Heart left ventricle (tissue), 16 donors: Measurements from ENCODE around the gene KPNA4. TPM values are rescaled to one million over a fixed set of nuclear protein-coding genes. Genes with fewer than 3 reads are reported as not detected.

Experiments used
- ATAC-seq, 4 donors: fragments of 200-7000 bp; cut with Tn5 transposase; one replicate each; pipeline ENCODE4 v1.9.1; 2020 to 2022; ENCODE audit warnings: moderate library complexity in 4 of 4, mild to moderate bottlenecking in 3 of 4, moderate number of reproducible peaks in 1 of 4
- DNase-seq, 5 donors: peaks; one replicate each; pipeline ENCODE4 v3.0.0-alpha.2; 2020
- H3K27ac ChIP-seq, 12 donors: fragments of 200-600 bp; sonication (generic) in 4 of 12; one replicate each; pipeline versions ENCODE4 v1.5.0 to v1.8.0; 2016 to 2022; ENCODE audit warnings: mild to moderate bottlenecking in 2 of 12
- H3K27me3 ChIP-seq, 9 donors: fragments of 200-600 bp; sonication (generic) in 2 of 9; one replicate each; pipeline versions ENCODE4 v1.5.1 to v1.8.0; 2016 to 2022; ENCODE audit warnings: mild to moderate bottlenecking in 3 of 9
- H3K36me3 ChIP-seq, 9 donors: fragments of 200-600 bp; sonication (generic) in 2 of 9; one replicate each; pipeline versions ENCODE4 v1.5.0 to v1.8.0; 2018 to 2022; ENCODE audit warnings: mild to moderate bottlenecking in 2 of 9
- H3K4me1 ChIP-seq, 12 donors: fragments of 200-600 bp; sonication (generic) in 4 of 12; one replicate each; pipeline versions ENCODE4 v1.5.0 to v1.8.0; 2016 to 2022; ENCODE audit warnings: mild to moderate bottlenecking in 3 of 12
- H3K4me3 ChIP-seq, 12 donors: fragments of 200-600 bp; sonication (generic) in 4 of 12; one replicate each; pipeline versions ENCODE4 v1.5.0 to v1.8.0; 2017 to 2022; ENCODE audit warnings: mild to moderate bottlenecking in 9 of 12, moderate library complexity in 4 of 12
- H3K9me3 ChIP-seq, 12 donors: fragments of 200-600 bp; sonication (generic) in 4 of 12; one replicate each; pipeline versions ENCODE4 v1.5.0 to v1.8.0; 2016 to 2022; ENCODE audit warnings: mild to moderate bottlenecking in 1 of 12
- POLR2A ChIP-seq, 2 donors: fragments of 450-650 bp; IDR thresholded peaks; one replicate each; pipeline ENCODE4 v1.6.1; 2017; ENCODE audit warnings: antibody characterized with exemption in 2 of 2, mild to moderate bottlenecking in 2 of 2, moderate library complexity in 2 of 2
- WGBS, 4 donors: extraction: QIAGEN DNeasy Blood & Tissue Kit in 2 of 4; methylation state at CpG; one replicate each; pipeline versions ENCODE4 v1.1.5 to v1.1.7; 2013 to 2018; 5-methylcytosine and 5-hydroxymethylcytosine counted together
- intact Hi-C, 10 donors: fragments of 100-400 bp; cut with DNase I; formaldehyde crosslinking; loops; one replicate each; pipeline versions ENCODE4 v1.11.1 to v1.14.2; 2022
- polyA plus RNA-seq, 2 donors: library from polyadenylated mRNA; stranded (reverse); fragments of 200-250 nt; gene quantifications; one replicate each; pipeline ENCODE4 v1.2.3, GENCODE V29; 2013
- total RNA-seq, 9 donors: library from RNA; depleted of rRNA in 2 of 9; stranded (reverse); fragments of >200 nt in 2 of 9; fragmentation: NEBNext Ultra II Directional in 3 of 9; extraction: Animal tissue kit (Norgen Biotek cat#: 25700) in 3 of 9; gene quantifications; one replicate each; pipeline versions ENCODE4 v1.1.0 to v1.2.4, GENCODE V29; 2016 to 2023
- TF ChIP-seq, protein P1 (sequence below), 12 donors: fragments of 200-600 bp; sonication (generic) in 4 of 12; IDR thresholded peaks; one replicate each; pipeline versions ENCODE4 v1.5.0 to v1.8.0; 2018 to 2022; ENCODE audit warnings: antibody characterized with exemption in 12 of 12, mild to moderate bottlenecking in 5 of 12
- donor health status: ischemic (EF 13 %, LVEDD 7.1; RV severe dilation, severe dysfunction).
- donor health status: healthy with polysubstance abuse.
- donor health status: DM: no; HTN: yes; CAD: no.
- donor health status: DM: no; HTN: no; CAD: no.
- donor health status: ischemic (EF 25% LVEDD 6.9; RV normal size, moderate dysfunction).
- donor health status: ischemic (EF 25% LVEDD 5.7; RV mildly dilated, moderate dysfunction).
- donor health status: healthy.
- donor health status: DM: yes; HTN: yes; CAD: no.
- donor health status: ischemic (EF 35%, LVEDD 5.7; RV mildly dilated, moderate dysfunction).
- donor health status: nonischemic (EF 11% LVEDD 7.7; RV severe dilation, severe dysfunction).
- donor health status: DM: yes; HTN: yes; CAD: no.
- donor health status: PGD.
- donor health status: ischemic (EF 29% LVEDD 5.4; RV normal size, mild dysfunction).
- donor health status: nonischemic (EF 23%, LVEDD 6.1; RV moderate dilation, normal function).

KPNA4 gene
- total and polyA plus RNA-seq, 11 donors = 29.1 to 198 (median 128) TPM

DNA sequence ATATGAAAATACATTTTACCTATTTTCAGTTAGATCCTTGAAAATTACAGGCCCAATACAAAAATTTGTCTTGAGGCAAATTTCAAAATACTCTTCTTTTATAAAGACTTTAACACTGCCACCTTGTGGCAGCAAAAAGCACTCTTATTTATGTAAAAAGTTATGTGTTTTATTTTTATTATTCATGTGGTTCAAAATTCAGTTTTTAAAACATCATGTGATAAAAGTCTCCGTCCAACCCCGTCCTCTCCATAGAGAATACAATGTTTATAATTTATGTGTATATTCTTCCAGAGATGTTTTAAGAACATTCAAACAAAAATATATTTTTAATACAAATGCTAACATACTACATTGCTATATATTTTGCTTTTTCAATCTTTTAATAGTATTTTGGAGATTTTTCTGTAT, 78.9 kb downstream of the KPNA4 start:
- TF ChIP-seq, protein P1, sequence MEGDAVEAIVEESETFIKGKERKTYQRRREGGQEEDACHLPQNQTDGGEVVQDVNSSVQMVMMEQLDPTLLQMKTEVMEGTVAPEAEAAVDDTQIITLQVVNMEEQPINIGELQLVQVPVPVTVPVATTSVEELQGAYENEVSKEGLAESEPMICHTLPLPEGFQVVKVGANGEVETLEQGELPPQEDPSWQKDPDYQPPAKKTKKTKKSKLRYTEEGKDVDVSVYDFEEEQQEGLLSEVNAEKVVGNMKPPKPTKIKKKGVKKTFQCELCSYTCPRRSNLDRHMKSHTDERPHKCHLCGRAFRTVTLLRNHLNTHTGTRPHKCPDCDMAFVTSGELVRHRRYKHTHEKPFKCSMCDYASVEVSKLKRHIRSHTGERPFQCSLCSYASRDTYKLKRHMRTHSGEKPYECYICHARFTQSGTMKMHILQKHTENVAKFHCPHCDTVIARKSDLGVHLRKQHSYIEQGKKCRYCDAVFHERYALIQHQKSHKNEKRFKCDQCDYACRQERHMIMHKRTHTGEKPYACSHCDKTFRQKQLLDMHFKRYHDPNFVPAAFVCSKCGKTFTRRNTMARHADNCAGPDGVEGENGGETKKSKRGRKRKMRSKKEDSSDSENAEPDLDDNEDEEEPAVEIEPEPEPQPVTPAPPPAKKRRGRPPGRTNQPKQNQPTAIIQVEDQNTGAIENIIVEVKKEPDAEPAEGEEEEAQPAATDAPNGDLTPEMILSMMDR (IDR thresholded peaks at IDR 0.05) = peak; percentile 46 to 73 (median 65)
- no peak for TF ChIP-seq POLR2A (IDR thresholded peaks at IDR 0.05)
- 20 to 30% (median 27%) methylated on average over 2 of the region's 2 CpGs for whole genome bisulfite sequencing, 4 donors

DNA sequence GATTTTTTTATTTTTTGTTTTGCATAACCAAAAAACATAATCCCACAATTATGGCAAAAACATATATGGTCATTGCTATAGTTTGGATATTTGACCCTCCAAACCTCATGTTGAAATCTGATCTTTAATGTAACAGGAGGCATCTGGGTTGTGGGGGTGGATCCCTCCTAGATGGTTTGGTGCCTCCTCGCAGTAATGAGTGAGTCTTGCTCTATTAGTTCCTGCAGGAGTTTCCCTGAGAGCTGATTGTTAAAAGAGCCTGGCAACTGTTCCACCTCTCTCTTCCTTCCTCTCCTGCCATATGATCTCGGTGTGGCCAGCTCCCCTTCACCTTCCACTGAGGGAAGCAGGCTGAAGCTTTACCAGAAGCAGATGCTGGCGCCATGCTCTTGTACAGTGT, 82.6 kb downstream of the KPNA4 start:
- no peak for TF ChIP-seq POLR2A (IDR thresholded peaks at IDR 0.05)
- TF ChIP-seq, protein P1 (IDR thresholded peaks at IDR 0.05) = no peak
- intact Hi-C loops = no loop called here
- no peak for ATAC-seq
- no peak overlapping the region for H3K27ac ChIP-seq
- no peaks in the 10 kb centered on the region for H3K27me3 ChIP-seq
- 75 to 85% (median 80%) methylated on average over 3 of the region's 3 CpGs for WGBS, 4 donors
- no peak overlapping the region for H3K4me3 ChIP-seq
- peaks cover 0 to 7% (median 0%) of the 10 kb centered on the region in 12 donors for H3K4me1 ChIP-seq
- no peak for DNase-seq
- no peaks in the 10 kb centered on the region for H3K9me3 ChIP-seq
- no peaks in the 10 kb centered on the region for H3K36me3 ChIP-seq

More for the DNA sequence above, 78.9 kb downstream of the KPNA4 start:
- no peak for DNase-seq
- Histone ChIP-seq H3K4me1 (peaks cover 0 to 7% (median 0%) of the 10 kb centered on the region in 12 donors), H3K27ac (no peak overlapping the region), H3K4me3 (peak overlapping the region in 1 of 12 donors; percentile 45), H3K36me3 (no peaks in the 10 kb centered on the region), H3K9me3 (no peaks in the 10 kb centered on the region), H3K27me3 (no peaks in the 10 kb centered on the region)
- intact Hi-C loops = no loop called here
- ATAC-seq = no peak

DNA sequence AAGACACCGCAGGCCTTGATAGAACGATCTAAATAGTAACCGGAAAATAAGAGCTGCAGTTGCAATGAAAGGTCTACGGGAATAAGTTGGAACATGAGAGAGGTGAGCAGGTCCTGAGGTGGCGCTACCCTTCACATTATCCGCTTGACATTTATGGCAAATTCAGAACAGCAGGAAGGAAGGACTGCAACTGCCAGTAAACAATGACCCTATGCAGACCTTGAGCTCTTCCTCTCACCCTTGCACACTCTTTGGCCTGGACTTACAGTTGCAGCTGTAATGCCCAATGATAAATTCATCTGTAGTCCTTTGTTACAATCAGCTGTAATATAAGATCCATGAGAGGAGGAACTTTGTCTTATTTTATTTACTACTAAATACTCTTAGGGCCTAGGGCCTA, 83.5 kb downstream of the KPNA4 start:
- no peak overlapping the region for H3K27ac ChIP-seq
- DNase-seq = no peak
- H3K27me3 ChIP-seq = no peaks in the 10 kb centered on the region
- ATAC-seq = no peak
- no peaks in the 10 kb centered on the region for H3K36me3 ChIP-seq
- peaks cover 0 to 7% (median 0%) of the 10 kb centered on the region in 12 donors for H3K4me1 ChIP-seq
- 84 to 88% (median 87%) methylated on average over 6 of the region's 6 CpGs for WGBS, 4 donors
- H3K9me3 ChIP-seq = no peaks in the 10 kb centered on the region
- H3K4me3 ChIP-seq = no peak overlapping the region
- intact Hi-C loops = no loop called here
- TF ChIP-seq, protein P1 (IDR thresholded peaks at IDR 0.05) = no peak
- no peak for TF ChIP-seq POLR2A (IDR thresholded peaks at IDR 0.05)

DNA sequence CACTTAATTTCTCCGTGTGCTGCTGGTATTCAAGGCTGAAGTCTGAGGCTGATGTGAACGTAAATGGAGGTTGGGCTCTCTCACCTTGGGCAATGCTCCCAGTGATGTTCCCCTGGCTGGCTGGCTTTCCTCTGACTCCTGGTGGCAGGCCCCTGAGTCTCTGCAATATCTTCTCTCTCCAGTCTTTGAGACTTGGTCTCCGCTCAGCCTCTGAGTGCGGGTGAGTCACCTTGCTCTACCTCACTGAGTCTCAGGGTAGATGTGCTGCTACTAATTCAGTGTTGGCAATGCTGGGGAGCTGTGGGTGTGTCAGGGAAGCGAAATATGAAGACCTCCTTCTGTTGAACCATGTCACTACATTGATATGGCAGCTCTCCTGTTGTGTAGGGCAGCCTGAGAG, 84.4 kb downstream of the KPNA4 start:
- Histone ChIP-seq H3K27ac (no peak overlapping the region), H3K9me3 (no peaks in the 10 kb centered on the region), H3K27me3 (no peaks in the 10 kb centered on the region), H3K4me3 (no peak overlapping the region), H3K36me3 (no peaks in the 10 kb centered on the region), H3K4me1 (peaks cover 0 to 3% (median 0%) of the 10 kb centered on the region in 12 donors)
- 92 to 98% (median 94%) methylated on average over 5 of the region's 5 CpGs for WGBS, 4 donors
- TF ChIP-seq, protein P1 (IDR thresholded peaks at IDR 0.05) = no peak
- no peak for TF ChIP-seq POLR2A (IDR thresholded peaks at IDR 0.05)
- ATAC-seq (no peak), DNase-seq (no peak)
- intact Hi-C loops = no loop called here
